Fibroblast of skin of abdomen (primary cell): Measurements from ENCODE around the gene TEX54.
A peak's percentile ranks its signal among the peaks of the same experiment; 100 is the strongest.
"Not testable (repeated sequence)": the region's sequence is repeated elsewhere in the genome, so short reads cannot be mapped to it uniquely, and the experiment has no call there.

Experiments used
- DNase-seq: peaks from one replicate; pipeline ENCODE4 v3.0.0-alpha.2; 2013

The TEX54 gene

DNA sequence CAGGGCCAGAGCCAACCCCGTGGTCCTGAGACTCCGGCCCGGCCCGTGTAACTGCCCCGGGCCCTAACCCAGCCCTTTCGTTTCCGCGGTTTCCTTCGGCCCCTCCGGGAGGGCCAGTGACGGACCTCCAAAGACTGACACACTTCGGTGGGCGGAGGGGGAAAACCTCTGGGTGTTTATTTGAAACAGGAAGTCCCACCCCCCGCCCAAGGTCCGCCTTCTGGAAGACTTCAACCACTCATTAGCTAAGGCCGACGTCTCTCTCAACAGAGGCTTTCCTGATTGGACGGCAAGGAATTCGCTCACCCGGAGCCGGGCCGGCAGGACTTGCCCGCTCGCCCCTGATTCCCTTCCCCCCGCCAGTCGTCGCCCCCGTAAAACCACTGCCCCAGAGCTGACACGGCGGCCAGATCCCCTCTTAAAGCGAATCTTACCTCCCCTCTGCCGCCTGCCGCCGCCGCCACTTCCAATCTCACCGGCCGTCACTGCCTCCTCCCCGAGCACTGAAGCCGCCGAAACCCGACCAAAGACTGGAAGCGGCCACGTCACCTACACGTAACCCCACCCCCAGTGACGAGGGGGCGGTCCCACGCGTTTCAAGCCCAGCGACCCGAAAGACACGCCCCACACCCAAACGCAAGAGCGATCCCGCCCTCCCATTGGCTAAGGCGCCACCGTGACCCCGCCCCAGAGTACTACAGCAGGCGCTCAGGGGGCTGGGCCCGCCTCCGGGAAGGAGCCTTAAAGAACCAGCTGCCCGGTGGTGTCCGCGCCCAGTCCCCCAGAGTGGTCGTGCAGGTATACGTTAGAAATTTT lies 913 bp downstream of the TEX54 start, which contains the start of gene STX5:
STX5 (minus strand) TSS at position 532 of the 816 bp plus-strand sequence. CDS start 808 bp downstream, outside the sequence.
- DNase-seq: peak; percentile 98

DNA sequence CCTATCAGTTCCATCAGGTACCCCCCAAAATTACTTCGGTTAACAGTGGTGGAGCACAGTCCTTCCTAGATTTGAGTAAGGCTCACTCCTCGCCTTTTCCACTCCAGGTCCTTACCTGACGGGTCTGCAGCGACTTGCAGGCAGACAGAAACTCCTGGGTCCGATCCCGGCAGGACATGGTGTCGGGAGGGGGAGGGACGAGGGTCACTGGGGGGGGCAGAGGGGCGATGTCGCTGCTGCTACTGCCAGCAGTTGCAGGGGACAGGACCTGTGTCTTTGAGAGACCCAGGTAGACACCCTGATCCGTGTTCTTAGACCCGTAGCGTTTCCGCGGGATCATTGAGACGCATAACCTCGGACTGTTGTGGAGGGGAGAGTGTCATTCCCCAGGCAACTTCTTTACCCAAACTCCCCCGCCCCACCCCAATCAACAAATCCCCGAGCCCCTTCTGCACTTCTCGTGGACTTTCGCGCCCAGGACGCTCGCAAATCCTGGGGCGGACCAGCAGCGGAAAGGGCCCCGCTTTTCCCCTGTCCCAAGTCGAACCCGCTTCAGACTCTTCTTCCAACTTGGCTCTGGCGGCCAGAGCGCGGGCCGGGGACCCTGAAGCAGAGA lies 1.6 kb downstream of the TEX54 start:
- DNase-seq: peak; percentile 37

DNA sequence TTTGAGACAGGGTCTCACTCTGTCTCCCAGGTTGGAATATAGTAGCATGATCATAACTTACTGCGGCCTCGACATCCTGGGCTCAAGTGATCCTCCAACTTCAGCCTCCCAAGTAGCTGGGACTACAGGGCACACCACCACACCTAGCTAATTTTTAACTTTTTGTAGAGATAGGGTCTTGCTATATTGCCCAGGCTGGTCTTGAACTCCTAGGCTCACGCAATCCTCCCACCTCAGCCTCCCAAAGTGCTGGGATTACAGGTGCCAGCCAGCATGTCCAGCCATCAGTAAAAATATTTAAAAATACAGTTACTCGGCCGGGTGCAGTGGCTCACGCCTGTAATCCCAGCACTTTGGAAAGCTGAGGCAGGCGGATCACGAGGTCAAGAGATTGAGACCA lies 4.5 kb downstream of the TEX54 start:
- not testable (repeated sequence) for DNase-seq

DNA sequence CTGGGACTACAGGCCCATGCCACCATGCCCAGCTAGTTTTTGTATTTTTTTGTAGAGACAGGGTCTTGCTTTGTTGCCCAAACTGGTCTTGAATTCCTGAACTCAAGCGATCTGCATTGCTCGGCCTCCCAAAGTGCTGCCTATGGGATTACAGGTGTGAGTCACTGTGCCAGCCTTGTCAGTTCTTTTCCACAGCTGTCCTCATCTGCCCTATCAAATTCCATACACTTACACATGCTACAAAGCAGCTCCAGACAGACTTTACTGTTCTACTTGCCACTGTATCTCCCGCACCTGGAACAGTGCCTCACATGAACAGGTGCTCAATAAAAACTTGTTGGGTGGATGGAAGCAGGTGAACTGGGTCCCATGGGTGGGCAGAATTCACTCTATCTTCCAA lies 9.0 kb downstream of the TEX54 start:
- DNase-seq: no peak

DNA sequence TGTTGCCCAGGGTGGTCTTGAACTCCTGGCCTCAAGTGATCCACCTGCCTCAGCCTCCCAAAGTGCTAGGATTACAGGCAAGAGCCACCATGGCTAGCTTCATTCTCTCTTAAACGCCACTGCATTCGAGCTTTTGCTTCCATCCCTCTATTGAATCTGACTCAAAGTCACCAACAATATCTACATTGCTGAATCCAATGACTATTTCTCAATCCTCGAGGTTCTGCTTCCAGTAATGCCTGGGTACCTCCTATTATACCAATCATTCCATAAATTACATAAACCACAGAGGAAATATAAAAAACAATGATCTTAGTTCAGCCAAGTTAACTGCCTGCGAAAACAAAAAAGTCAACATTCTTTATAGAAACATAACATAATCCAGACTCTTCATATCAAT lies 15.5 kb downstream of the TEX54 start:
- DNase-seq: no peak

DNA sequence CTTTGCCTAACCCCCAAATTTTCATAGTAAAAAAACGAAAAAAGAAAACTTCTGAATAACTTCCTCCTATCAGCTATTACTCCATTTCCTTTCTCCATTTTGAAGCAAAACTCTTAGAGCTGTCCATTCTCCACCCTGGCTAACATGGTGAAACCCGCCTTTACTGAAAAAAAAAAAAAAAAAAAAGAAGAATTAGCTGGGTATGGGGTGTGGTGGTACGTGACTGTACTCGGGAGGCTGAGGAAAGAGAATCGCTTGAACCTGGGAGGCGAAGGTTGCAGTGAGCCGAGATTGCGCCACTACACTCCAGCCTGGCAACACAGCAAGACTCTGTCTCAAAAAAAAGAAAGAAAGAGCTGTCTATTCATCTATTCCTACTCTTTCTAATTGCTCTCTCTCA lies 16.1 kb downstream of the TEX54 start:
- no peak for DNase-seq

DNA sequence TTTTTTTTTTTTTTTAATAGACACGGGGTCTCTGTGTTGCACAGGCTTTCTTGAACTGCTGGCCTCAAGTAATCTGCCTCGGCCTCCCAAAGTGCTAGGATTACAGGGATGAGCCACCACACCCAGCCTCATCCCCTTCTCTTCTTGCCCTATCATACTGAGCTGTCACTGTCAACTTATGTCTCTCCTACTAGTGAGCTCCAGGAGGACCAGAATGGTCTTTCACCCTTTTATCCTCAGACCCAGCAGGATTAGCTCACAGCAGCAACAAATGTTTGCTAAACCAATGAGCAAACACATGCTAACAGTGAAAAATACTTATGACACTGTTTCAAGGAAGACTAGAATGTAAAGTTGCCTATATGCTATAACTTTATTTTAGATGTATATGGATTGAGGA lies 21.0 kb downstream of the TEX54 start:
- DNase-seq: no peak

DNA sequence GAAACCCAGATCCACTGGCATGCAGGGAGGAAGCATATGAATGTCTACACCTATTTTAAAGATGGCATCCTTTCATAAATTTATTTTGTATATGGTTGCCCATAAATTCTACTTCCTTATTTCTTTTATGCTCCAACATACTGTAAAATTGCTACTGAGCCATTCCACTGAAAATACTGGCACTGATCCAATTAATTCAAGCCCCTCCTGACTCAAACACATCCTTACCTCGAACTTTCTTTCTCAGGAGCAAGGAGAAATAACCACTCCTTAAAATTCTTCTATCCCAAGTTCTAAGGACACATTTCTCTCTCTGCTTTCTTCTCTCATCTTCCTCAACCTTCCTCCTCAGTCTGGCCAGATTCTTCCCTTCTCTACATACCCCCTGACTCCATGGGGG lies 21.9 kb downstream of the TEX54 start:
- DNase-seq: no peak

DNA sequence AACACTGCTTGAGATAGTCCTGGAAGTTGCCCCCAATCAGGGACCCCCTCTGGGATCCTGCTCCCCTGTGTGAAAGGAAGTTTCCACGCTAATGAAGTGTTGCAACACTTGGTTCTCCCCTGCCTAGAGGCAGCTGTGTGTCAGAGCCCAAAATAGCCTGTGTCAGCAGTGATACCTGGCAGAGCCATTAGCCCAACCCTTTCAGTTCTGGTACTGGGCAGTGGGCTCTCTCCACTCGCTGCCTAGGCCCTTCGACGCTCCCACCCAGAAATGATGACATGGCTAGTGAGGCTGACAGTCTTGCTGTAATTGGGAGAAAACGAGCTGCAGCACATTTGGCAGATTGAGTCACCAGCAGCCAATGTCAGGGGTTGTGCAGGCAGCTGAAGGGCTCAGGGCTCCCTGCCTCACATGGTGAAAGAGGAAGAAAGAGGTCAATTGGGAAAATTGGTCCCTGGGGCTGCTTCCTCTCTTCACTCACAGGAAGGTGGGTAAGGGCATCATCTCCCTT lies 26.0 kb downstream of the TEX54 start:
- peak; percentile 6 for DNase-seq

DNA sequence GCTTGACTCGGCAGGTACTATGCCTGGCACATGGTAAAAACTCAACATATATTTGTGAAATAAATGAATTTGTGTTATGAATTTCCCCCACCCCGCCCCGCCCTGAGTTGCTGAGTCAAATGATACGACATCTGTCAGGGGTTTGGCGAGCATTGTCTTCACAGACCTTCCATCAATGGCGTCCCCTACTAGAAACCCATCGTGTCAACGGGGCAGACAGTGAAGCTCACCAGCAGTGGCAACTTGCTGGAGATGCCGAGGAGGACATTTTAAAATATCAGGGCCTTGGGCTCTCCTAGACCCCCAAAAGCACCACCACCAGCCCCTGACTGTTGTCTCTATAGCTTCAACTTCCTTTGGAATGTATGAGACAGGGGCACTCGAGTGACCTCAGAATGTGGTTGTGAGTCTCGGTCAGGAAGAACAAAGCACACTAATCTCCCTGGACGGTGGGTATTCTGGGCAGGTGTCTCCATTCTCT lies 26.6 kb downstream of the TEX54 start:
- no peak for DNase-seq

DNA sequence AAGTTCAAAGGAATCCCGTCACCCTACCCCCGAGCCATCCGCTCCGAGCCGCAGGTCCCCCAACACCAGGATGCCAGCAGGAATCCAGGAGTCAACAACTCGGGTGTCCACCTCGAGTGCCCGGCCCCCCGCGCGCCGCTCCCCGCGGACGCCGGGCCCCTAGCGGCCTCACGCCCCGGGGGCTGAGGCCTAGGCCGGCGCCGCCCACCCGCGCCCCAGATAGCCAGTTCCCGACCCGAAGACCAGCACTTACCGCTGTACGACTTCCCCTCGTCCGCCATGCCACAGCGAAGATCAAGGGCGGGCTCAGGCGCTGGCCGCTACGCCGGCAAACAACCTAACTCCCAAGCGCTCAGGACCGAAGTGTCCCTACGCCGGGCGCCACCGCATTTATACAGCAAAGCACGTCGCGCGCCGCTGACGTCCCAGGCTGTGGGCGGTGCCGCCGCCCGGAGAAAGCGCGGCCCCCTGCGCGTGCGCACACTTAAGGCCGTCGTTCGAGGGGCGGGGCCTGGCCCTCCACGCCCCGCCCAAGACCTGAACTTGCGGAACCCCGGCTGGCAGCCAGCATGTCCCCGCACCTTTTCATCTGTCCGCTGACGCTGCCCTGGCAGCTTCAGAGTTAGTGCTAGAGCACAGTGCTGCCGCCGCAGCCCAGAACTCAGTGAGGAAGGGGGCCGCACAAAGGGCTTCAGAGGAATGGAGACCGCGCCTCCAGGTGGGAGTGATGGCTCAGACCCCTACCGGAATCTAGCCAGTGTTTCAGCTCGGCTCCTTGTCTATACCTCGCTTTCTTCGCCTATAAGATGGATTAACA lies 27.4 kb downstream of the TEX54 start, which contains the start of gene NXF1:
NXF1 (minus strand) TSS at position 365 of the 817 bp plus-strand sequence; CDS start at position 281, 84 bp downstream.
- DNase-seq: peak; percentile 92

DNA sequence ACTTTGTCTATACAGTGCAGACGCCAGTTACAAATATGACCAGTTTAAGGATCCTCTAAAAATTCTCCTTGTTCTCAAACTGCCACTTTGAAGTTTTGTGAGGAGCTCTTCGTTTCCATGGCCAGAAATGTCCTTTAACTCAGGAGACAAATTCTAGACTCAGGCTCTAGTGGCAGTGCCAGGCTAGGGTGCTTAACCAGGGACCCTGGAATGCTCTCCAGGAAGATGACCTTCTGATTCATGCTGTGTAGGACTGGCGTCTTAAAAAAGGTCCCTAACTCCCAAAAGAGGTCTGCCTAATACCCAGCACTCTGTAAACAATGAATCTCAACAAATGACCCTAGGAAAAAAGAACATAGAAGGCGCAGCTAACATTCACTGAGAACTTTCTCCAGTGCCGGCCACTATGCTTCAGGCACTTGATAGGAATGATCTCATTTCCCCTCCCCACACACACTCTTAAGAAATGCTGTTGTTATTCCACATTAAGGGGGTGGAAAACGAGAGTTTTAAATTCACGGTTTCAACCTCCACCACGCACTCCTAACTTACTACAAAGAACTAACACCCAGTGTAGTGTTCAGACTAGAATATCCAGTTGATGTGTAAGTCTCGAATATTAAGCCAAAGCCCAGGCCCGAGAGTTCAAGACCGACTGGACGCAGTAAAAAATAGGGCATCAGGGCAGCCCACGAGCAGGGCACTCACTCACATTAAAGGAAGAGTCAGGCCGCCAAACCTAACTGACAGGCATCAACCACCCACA lies 28.1 kb downstream of the TEX54 start:
- DNase-seq: peak; percentile 27

DNA sequence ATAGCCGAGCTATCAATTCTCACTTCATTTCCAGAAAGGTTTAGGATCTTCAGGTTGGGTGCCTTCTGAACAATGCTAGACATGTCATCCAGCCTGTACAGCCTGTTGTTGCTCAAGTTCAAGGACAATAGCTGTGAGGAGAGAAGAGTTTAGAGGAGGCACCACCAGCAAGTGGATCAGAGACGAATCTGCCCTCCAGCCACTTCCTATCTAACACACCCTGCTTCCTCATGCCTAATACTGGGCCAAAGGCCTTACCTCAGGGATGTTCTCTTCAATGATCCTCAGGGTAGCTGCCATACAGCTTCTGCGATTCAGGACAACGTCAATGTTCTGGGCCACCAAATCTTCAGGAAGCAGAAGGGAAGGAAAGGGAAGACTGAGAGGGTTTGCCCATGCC lies 31.6 kb downstream of the TEX54 start:
- DNase-seq: no peak

DNA sequence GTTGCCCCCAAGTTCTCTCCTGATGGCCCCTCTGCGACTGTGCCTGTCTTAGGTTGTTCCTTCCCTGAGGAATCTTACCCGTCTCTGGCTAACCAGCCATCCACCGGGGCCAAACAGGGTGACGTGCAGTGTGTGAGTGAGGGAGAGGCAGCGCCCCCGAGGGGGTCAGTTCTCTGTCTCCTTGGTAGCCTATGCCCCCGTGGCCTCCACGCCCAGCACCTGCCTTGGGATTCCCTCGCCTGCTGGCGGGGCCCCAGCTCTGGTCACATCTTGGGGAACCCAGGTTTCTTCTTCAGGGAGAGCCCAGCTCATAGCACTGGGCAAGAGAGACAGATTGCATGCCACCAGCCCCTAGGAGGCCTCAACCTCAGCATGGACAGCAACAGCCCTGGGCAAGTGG lies 33.2 kb downstream of the TEX54 start:
- no peak for DNase-seq

DNA sequence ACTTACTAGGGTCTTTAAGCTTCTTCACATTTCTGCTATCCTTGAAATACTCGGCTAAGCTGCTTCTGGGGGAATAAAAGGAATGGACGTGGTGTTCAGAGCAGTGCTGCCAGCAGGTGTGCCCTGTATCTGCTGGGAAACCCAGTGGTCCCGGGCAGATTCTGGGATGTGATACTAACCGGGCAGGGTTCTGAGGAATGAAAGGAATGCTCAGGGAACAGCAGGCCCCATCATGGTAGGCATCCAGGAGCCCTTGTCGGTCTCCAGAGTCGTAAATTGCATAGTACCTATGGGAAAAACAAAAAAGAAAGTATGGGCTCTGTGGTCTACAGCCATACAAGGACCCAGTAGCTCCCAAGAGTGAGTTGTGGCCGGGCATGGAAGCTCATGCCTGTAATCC lies 36.4 kb downstream of the TEX54 start:
- no peak for DNase-seq

DNA sequence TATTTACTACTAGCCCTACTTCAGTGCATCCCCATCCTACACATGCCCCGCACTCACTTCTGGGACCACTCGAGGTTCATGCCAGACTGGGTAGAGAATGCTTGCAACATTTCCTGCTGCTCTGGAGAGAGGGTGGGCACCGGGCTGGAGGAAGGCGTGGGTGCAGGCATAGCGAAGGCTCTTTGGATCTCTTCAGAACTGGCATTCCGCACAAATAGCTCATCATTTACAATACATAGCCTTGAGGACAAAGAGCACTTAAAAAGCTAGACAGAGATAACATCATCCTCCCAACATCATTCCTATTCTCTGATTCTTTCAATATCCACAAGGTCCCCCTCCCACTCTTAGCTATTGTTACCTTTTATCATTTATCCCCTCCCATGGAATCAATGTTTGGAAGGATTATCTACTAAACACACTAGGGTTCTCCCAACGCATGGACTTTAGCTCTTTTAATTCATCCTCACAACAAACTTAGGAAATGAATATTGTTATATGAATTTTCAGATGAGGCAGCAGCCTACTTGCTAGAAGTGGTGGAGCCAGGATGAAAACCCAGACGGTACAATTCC lies 38.4 kb downstream of the TEX54 start:
- DNase-seq: no peak

DNA sequence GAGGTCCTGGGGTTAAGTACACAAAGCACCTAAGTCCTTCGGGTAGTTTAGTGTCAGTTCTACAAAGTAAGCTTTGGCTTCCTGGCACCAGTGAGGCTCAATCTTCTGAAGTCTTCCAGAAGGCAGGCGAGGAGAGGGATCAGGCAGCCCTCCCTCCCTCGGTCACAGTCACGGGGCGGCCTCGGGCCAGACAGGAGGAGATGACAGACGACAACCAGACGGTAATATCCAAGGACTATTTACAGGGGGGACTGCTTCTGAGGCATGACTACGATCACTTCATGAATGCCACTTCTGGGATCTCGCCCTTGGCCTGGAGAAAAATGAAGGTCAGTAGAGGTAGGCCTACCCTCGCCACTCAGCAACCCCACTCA lies 40.5 kb downstream of the TEX54 start:
- DNase-seq: no peak

DNA sequence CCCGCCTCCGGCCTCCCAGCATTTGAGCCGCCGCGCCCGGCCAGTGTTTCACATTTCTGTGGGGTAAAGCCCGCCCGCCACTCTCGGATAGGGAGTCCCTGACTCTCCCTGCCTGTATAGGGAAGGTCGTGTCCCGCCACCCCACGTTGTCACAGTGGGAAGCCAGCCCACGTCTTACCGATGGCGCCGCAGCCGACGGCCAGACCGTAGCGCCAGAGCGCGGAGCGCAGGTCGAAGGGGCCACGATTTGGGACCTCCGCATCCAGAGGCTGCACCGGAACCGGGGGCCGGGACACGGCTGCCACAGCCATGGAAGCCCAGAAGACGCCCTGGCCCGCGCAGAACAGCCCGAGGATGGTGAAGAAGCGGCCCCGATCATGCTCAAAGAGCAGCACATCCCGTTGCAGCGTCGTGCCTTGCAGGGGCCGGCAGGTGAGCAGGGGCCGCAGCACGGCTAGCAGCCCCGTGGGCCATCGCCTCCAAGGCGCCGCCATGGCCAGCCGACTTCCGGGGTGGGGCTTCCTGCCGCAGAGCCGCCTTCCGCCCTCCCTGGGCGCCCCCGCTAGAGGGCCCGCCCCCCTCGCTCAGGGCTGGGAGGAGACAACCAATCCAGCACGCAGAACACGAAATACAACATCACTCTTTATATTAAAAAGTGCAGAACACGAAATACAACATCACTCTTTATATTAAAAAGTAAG lies 41.0 kb downstream of the TEX54 start, which contains the start of gene TMEM223:
TMEM223 (minus strand) TSS at position 506 of the 701 bp plus-strand sequence; CDS start at position 494, 12 bp downstream.
- peak; percentile 80 for DNase-seq

DNA sequence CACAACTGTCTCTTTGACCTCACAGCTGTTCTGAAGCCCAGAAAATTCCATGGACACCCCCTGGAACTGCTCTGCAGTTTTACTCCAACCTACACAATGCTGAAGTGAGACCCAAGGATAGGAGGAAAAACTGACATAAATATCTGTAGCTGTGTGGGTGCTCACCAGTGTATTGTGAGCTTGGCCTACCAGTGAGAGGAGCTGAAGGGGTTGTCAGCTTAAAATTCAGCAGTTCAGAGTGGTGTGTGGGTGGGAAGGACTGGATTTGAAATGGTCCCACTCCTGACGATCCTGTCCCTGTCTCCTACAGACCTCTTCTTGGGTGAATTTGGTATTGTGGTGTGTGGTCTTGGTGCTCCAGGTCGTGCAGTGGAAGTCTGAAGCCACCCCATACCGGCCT lies 43.1 kb downstream of the TEX54 start:
- no peak for DNase-seq

DNA sequence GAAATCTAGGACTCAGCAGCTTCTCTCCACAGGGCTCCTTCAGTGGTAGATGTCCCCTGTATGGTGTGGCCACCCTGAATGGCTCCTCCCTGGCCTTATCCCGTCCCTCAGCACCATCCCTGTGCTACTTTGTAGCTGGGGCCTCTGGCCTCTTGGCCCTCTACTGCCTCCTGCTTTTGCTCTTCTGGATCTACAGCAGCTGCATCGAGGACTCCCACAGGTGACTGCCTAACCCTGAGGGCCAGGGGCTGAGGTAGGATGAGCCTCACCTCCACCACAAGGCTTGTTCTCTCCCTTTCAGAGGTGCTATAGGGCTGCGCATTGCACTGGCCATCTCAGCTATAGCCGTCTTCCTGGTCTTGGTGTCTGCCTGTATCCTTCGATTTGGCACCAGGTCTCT lies 43.6 kb downstream of the TEX54 start:
- no peak for DNase-seq
